Activated B cell treated with CpG ODN at 0.5 μM for 24 hours (primary cell): ENCODE data around the gene RGPD5. TPM values are rescaled to one million over a fixed set of nuclear protein-coding genes. Genes with fewer than 3 reads are reported as not detected.
A peak's percentile ranks its signal among the peaks of the same experiment; 100 is the strongest.
"Not testable (repeated sequence)": the region's sequence is repeated elsewhere in the genome, so short reads cannot be mapped to it uniquely, and the experiment has no call there.

Experiments used
- ATAC-seq: fragments of 200-7000 bp; cut with Tn5 transposase; one replicate; pipeline ENCODE4 v1.10.0; 2021; ENCODE audit warnings: low read depth, mild to moderate bottlenecking, moderate library complexity
- CTCF ChIA-PET: fragments of 350-600 bp; sonication (Branson Sonifier 250); formaldehyde crosslinking; loops from one replicate; lab custom pipeline; 2021; ENCODE audit warnings: antibody characterized with exemption; lab: Charles Lee
- POLR2A ChIA-PET: fragments of 350-600 bp; sonication (Branson Sonifier 250); formaldehyde crosslinking; loops from one replicate; lab custom pipeline; 2021; ENCODE audit warnings: antibody characterized with exemption; lab: Charles Lee
- DNase-seq: peaks from one replicate; pipeline ENCODE4 v3.0.0; 2022
- H3K27ac Mint-ChIP-seq: one replicate; pipeline ENCODE4 v1.8.0; 2020; ENCODE audit warnings: mixed read lengths
- H3K27me3 Mint-ChIP-seq: one replicate; pipeline ENCODE4 v1.8.0; 2021; ENCODE audit warnings: mixed read lengths
- H3K36me3 Mint-ChIP-seq: one replicate; pipeline ENCODE4 v1.8.0; 2021; ENCODE audit warnings: low read depth, mixed read lengths
- H3K4me1 Mint-ChIP-seq: one replicate; pipeline ENCODE4 v1.8.0; 2021; ENCODE audit warnings: mixed read lengths
- H3K4me3 Mint-ChIP-seq: one replicate; pipeline ENCODE4 v1.8.0; 2020; ENCODE audit warnings: mild to moderate bottlenecking, mixed read lengths
- H3K9me3 Mint-ChIP-seq: one replicate; pipeline ENCODE4 v1.8.0; 2020; ENCODE audit warnings: mixed read lengths
- intact Hi-C: fragments of 100-400 bp; cut with micrococcal nuclease; formaldehyde crosslinking; loops from one replicate; pipeline ENCODE4 v1.15.1; 2024
- total RNA-seq: library from RNA; stranded (reverse); gene quantifications from 2 replicates; pipeline ENCODE4 v1.2.3, GENCODE V29; 2022

Gene RGPD5
- total RNA-seq, 1 donor from 2014 or later: 75.9 TPM

DNA sequence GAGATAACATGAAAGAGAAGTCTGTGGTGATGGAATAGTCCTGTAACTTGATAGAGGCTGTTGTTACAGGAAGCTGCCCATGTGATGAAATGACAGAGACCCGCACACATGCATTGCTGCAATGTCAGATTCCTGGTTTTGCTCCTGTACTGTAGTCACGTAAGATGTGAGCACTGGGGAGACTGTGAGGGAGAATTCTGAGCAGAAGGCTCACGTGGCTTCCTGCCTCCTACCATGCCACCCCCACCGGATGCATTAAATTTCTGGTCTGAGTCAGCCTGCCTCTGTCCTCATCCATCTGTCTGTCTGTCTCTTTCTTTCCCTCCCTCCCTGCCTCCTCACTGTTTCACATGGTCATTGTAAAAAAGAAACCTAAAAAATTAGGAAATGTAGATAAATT, 102.1 kb downstream of the RGPD5 start:
- H3K27me3 Mint-ChIP-seq, H3K36me3 Mint-ChIP-seq, POLR2A ChIA-PET, CTCF ChIA-PET, DNase-seq, intact Hi-C loops, H3K27ac Mint-ChIP-seq, H3K4me1 Mint-ChIP-seq, H3K4me3 Mint-ChIP-seq, H3K9me3 Mint-ChIP-seq: not testable (repeated sequence)
- ATAC-seq: peak; percentile 88

DNA sequence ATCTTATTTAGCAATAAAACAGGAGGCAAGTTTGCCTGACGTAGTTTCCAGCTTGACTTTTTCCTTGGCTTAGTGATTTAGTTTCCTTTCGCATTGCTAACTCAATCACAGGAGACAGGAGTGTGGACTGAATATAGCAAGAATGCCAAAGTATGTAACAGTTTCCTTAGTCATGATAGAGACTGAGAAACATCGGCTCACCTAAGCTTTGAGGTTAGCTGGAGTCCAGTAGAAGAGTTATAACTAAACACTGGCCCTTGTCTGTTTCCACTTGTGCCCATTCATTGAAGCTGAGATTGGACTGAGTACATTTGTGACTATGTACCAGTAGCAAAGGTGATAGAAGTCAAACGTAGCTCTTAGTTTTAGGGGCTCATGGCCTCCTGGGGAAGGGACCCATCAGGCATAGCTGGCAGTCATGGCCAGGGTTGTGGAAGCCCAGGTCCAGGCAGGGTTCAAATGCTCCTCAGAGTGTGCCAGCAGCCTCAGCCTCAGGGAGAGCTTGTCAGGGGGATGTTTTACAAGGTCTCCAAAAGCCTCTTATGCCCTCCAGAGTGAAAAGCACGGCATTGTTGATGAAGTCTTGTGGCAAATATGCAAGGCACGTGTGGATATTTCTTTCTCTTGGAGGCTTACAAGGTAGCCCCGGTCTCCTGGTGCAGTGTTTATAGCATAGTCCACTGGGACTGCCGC, 103.8 kb downstream of the RGPD5 start:
- POLR2A ChIA-PET, H3K4me1 Mint-ChIP-seq, H3K9me3 Mint-ChIP-seq, H3K4me3 Mint-ChIP-seq, H3K36me3 Mint-ChIP-seq, ATAC-seq, DNase-seq, H3K27ac Mint-ChIP-seq, H3K27me3 Mint-ChIP-seq, intact Hi-C loops, CTCF ChIA-PET: not testable (repeated sequence)

DNA sequence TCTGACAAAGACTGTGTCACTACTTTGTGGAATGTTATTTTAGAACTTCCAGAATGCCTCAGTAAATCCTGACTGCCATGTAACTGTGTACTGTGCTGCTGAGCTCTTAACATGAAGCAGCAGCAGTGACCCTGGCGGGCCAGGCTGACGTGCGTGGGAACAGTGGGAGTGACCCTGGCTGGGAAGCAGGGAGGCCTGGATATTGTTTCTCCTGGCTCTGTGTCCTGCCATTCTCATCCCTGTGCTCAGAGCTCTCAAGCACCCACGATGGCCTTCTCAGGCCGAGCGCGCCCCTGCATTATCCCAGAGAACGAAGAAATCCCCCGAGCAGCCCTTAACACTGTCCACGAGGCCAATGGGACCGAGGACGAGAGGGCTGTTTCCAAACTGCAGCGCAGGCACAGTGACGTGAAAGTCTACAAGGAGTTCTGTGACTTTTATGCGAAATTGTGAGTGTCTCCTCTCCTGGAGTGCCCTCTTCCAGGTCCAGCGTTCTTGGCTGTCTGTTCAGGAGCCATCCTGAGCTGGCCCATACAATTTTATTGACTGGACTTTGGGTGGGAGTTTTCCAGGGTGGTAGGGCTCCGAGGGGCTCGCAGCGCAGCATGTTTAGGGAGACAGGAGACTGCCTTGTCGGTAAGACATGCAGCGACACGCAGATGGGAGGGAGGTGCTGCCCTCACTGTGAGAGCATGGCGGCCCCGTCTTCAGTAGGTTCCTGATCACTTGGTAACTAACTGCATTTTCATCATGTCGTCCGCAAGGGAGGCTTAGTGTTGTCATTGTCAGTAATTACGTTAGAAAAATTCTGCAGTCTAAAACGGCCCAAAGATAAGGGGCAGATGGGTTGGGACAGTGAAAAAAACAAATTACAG, 104.6 kb downstream of the RGPD5 start, which contains the start of gene LIMS3:
Gene LIMS3 (plus strand): TSS at position 227 of the 875 bp plus-strand sequence. CDS start 41 bp downstream, at position 268.
- CTCF ChIA-PET, H3K9me3 Mint-ChIP-seq, H3K4me1 Mint-ChIP-seq, POLR2A ChIA-PET, H3K27me3 Mint-ChIP-seq, intact Hi-C loops, DNase-seq, ATAC-seq, H3K36me3 Mint-ChIP-seq, H3K4me3 Mint-ChIP-seq, H3K27ac Mint-ChIP-seq: not testable (repeated sequence)

DNA sequence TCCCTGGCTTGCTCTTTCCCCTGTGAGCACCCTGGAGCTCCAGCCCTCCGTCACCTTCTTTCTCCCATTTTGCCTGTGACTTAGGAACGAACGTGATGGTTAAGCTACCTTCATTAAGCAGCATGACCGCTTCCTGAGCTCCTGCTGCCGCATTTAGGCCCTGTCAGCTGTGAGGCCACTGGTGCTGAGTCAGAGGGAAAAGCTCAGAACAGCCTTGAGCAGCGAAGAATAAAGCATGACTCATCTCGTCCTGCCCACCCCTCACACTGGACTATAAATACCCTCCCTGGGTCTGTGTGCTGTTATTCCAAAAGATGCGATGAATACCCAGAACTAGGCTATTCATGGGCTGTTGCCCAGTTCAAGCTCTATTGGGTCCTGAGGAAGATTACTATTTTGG, 111.7 kb downstream of the RGPD5 start:
- H3K4me1 Mint-ChIP-seq, H3K27me3 Mint-ChIP-seq, H3K9me3 Mint-ChIP-seq, H3K27ac Mint-ChIP-seq, ATAC-seq, H3K4me3 Mint-ChIP-seq, H3K36me3 Mint-ChIP-seq, DNase-seq, intact Hi-C loops, POLR2A ChIA-PET, CTCF ChIA-PET: not testable (repeated sequence)

Other genes with a start within 250 kb of the RGPD5 start
- gene SEPTIN10, start 180.3 kb upstream of the RGPD5 start, total RNA-seq: 0.35 and 0.69 TPM in 2 replicates
- gene SOWAHC, start 179.9 kb upstream of the RGPD5 start, total RNA-seq: not detected in 2 replicates
- 0.24 TPM in 1 of 2 replicates, not detected in the other for gene LIMS3, start 104.4 kb downstream of the RGPD5 start, total RNA-seq